NB4 (cell line): ENCODE results near the gene SDCBP2.

Experiments used
- DNase-seq: peaks from one replicate; pipeline ENCODE4 v3.0.0; 2010; ENCODE audit warnings: low read depth
- H3K4me3 ChIP-seq: one replicate; pipeline ENCODE4 v1.5.1; 2011; ENCODE audit warnings: mild to moderate bottlenecking, low read depth, low read length, moderate library complexity
- MYC ChIP-seq: IDR thresholded peaks from 2 replicates; pipeline ENCODE4 v1.6.1; 2011; ENCODE audit warnings: low read depth, low read length
- POLR2A ChIP-seq: IDR thresholded peaks from 2 replicates; pipeline ENCODE4 v1.6.1; 2011; ENCODE audit warnings: mild to moderate bottlenecking; ENCODE audit not compliant: insufficient read length; ENCODE audit errors: extremely low read depth
- TF ChIP-seq, protein P1 (sequence below): IDR thresholded peaks from 2 replicates; pipeline ENCODE4 v1.6.1; 2011; ENCODE audit warnings: low read depth, low read length
- TF ChIP-seq, protein P2 (sequence below): IDR thresholded peaks from one replicate; pipeline ENCODE4 v1.5.1; 2012; ENCODE audit warnings: low read depth, low read length

Gene SDCBP2

DNA sequence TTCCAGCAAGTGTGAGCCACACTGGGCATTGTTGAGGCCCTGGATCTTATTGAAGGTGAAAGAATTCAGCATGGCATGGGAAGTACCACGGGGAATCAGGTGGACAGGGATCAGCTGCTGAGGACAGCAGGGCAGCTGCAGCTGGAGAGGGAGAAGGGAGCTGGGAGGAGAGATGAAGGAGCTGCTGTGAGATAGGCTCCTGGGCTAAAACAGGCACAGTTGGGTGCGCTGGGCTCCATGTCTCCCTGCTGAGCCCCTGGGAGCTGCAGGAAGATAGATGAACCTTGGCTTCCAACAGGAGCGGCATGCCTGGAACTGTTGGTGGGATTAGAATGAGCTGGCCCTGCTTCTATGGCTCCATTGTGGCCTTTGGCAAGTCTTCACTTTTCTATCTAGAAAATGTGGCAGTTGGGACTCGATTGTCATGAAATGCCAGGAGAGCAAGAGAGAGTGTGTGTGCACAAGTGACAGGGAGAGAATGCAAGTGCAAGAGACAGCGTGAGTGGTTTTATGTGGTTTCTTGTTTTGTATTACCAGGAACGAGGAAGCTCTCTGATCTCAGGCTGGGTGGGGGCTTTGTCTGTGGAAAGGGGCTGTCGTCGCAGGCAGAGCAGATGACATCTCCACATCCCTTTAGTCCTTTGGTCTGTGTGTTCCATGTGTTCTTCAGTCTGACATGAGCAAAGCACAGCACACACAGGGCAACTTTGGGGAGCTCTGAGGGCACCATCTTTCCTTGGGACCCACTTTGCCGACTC lies 42.5 kb downstream of the SDCBP2 start:
- DNase-seq: no peak
- TF ChIP-seq, protein P1, sequence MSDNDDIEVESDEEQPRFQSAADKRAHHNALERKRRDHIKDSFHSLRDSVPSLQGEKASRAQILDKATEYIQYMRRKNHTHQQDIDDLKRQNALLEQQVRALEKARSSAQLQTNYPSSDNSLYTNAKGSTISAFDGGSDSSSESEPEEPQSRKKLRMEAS: no peak
- no peak for TF ChIP-seq POLR2A

DNA sequence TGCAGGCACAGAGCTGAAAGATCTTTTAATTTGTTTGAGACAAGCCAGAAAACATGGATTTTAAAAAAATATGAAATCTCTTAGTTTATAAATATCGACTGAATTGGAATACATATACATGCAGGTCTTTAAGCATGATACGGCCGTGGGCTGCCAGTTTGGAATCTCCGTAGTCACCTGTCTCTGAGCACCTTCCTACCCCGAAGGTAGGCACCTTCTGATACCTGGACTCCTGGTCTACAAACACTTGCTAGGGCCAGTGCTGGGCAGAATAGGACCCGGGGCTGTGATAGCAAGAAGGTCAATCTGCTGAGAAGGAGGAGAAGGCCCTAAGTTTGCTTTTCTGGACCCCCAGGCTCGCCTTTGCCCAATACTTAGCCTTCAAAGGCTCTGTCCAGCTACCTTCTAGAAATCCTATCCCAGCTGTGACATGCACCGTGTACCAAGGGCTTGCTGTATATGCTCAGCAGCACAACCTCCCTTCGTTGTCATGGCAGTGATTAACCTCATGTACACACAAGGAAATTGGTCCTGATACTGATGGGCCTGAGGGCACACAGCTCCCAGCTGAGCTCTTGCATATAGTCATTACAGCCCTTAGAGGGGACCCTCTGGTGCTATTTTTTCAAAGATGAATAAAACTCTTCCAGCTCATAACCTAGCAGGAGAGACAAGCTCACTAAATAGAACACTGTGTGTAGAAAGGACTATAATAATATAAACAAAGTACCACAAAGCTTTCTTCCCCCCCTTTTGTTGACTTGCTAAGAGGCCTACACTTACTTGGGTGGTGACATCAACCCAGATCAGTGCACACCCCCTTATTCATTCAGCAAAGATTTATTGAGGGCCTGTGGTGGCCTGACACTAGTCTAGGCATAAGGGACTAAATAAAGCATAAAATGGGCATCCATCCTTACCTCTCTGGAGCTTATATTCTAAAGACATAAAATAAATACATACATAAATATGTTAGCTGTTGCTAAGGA lies 45.1 kb downstream of the SDCBP2 start:
- TF ChIP-seq POLR2A (no peak), MYC (no peak)
- TF ChIP-seq, protein P2, sequence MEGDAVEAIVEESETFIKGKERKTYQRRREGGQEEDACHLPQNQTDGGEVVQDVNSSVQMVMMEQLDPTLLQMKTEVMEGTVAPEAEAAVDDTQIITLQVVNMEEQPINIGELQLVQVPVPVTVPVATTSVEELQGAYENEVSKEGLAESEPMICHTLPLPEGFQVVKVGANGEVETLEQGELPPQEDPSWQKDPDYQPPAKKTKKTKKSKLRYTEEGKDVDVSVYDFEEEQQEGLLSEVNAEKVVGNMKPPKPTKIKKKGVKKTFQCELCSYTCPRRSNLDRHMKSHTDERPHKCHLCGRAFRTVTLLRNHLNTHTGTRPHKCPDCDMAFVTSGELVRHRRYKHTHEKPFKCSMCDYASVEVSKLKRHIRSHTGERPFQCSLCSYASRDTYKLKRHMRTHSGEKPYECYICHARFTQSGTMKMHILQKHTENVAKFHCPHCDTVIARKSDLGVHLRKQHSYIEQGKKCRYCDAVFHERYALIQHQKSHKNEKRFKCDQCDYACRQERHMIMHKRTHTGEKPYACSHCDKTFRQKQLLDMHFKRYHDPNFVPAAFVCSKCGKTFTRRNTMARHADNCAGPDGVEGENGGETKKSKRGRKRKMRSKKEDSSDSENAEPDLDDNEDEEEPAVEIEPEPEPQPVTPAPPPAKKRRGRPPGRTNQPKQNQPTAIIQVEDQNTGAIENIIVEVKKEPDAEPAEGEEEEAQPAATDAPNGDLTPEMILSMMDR: no peak
- TF ChIP-seq, protein P1: no peak
- no peak for DNase-seq
- H3K4me3 ChIP-seq: no peak overlapping the region

More for the DNA sequence above, 42.5 kb downstream of the SDCBP2 start:
- H3K4me3 ChIP-seq: no peak overlapping the region

DNA sequence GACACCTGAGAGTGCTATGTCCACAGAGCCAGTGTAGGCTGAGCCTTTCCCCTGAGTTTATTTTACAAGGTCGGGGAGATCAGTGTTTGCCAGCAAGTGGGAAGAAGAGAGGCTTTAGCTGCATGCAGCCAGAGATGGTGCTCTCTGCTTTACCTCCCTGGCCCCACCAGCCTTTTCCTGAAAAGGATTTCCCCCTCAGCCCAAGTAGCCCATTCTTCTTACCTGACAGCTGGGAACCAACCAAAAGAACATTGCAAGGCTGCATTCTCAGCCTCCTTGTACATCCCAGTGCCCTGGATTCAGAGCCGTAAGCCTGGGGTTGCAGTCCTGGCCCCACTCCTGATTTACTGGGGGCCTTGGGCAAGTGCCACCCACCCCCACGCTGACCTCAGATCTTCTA lies 46.0 kb downstream of the SDCBP2 start:
- no peak for DNase-seq
- H3K4me3 ChIP-seq: no peak overlapping the region
- TF ChIP-seq MYC (no peak), POLR2A (no peak)
- TF ChIP-seq, protein P1: no peak
- TF ChIP-seq, protein P2: no peak

DNA sequence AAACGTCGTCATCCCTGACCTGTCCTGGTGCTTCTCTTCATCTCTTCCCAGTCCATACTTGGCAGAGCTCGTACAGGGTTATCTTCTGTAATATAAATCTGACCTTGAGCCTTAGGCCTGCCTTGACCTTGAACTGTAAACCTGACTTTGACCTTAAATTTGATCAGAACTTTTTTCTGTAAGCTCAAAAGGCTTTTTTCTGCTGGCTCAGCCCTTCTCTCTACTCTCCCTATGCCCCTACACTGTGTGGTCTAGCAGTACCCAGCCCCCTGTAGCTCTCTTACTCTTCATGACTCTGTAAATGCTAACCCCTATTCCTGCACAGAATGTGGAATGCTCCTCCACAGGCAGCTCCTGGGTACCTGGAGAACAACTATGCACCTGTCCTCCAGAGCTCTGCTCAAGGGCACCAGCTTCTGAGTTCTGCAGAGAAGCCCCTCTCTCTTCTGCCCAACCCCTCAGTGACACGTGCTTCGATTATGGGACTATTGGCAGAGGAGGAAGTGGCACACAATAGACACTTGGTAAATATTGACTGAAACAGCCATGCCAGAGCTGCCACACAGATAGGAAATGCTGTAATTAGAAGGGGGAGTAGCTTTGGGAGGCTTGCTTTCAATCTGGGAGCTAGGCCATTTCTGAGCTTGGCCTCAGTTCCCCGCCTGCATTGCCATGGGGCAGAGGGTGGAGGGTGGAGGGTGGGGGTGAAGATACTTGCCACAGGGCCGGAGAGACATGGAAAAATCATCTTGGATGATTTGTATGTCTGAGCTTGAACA lies 47.5 kb downstream of the SDCBP2 start:
- no peak for DNase-seq
- TF ChIP-seq, protein P2: no peak
- TF ChIP-seq POLR2A (no peak), MYC (no peak)
- TF ChIP-seq, protein P1: no peak
- H3K4me3 ChIP-seq: no peak overlapping the region

DNA sequence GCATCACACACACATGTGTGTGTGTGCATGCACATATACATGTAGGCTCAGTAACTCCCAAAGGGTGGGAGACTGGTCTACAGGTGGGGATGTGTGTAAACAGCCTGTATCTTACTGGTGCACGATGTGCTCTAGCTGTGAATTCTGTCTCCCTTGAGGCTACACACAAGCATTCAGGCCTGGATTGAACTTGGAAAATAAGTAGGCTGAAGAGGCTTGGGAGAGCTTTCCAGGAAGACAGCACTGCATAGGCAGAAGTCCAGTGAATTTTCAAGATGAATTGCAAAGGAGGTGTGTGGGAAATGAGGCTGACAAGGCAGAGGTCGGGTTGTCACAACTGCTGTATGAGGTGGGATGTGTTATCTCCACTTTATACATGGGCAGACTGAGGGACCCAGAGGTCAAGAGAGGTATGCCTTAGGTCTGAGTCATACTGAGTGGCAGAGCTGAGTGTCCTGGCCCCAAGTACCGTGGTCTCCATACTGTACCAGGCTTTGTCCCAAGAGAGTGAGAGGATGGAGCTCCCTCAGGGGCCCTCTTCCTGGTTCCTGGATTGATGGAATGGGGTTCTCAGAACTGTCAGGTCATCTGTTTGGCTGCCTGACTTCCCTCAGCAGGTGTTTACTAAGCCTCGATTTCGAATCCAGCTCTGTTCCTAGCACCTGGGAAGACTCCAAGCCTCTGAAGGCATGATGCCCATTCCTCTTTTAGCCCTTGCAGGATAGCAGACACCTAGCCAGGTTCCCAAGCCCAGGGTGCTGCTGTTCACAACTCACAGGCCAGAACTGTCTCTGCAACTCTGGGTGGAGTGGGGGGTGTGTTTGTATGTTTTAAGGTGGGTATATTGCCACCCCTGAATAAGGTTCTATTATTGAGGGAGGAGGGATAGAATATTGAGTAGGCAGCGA lies 48.5 kb downstream of the SDCBP2 start:
- H3K4me3 ChIP-seq: no peak overlapping the region
- DNase-seq: no peak
- TF ChIP-seq, protein P1: no peak
- TF ChIP-seq, protein P2: no peak
- TF ChIP-seq MYC: no peak
- no peak for TF ChIP-seq POLR2A
